ENCODE data around the gene MMP15.
"Not testable (repeated sequence)": the region's sequence is repeated elsewhere in the genome, so short reads cannot be mapped to it uniquely, and the experiment has no call there.

The MMP15 gene

GRCh38 chr16:58025351-58026138 is at the start of gene MMP15:
Gene MMP15 (plus strand): TSS chr16:58025754. CDS start chr16:58026351, 597 bp downstream.
- in situ Hi-C loops (cut with HindIII; ENCODE audit: low pct_ligation_motif_present, low sequenced_read_pairs), result no loop called here
- peak; percentile 28 for DNase-seq
- Histone ChIP-seq H3K4me3 (ENCODE audit: low read depth, low read length) (peak within 1 kb of the TSS; percentile 52), H3K27me3 (replicated peaks) (peaks cover 12% of the 10 kb centered on the region), H3K36me3 (replicated peaks) (no peaks in the 10 kb centered on the region), H3K27ac (no peak within 1 kb of the TSS)
- TF ChIP-seq CTCF (IDR thresholded peaks at IDR 0.05; ENCODE audit: low read depth, low read length, missing control alignments), result no peak

DNA sequence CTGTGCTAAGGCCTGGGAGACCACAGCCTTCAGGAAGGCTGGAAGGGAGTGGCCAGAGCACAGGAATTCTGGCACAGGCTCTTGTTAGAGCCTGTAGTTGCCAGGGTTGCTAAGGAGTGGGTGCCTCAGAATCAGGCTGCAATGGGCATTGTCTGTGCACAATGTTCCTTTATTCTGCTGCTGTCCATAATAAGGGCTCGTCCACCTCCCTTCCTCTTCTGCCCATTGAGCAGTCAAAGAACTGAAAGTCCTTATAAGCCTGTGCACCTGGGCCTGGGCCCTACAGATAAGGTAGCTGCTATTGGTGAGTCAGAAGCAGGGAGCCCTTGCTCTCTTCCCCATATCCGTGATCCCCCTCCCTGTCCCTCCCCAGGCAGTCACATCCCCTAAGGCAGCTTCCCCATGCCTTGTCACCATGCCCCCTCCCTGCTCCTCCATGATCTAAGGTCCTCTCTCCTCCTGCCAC is 49.2 kb upstream of the MMP15 start:
- no peak overlapping the region for H3K27ac ChIP-seq
- H3K36me3 ChIP-seq (replicated peaks), result no peaks in the 10 kb centered on the region
- no peak overlapping the region for H3K4me3 ChIP-seq (ENCODE audit: low read depth, low read length)
- DNase-seq, result no peak
- H3K27me3 ChIP-seq (replicated peaks), result no peaks in the 10 kb centered on the region
- TF ChIP-seq CTCF (IDR thresholded peaks at IDR 0.05; ENCODE audit: low read depth, low read length, missing control alignments), result no peak
- in situ Hi-C loops (cut with HindIII; ENCODE audit: low pct_ligation_motif_present, low sequenced_read_pairs), result no loop called here

- no peak for DNase-seq
- TF ChIP-seq CTCF (IDR thresholded peaks at IDR 0.05; ENCODE audit: low read depth, low read length, missing control alignments), result no peak
- Histone ChIP-seq H3K36me3 (replicated peaks) (no peaks in the 10 kb centered on the region), H3K27me3 (replicated peaks) (no peaks in the 10 kb centered on the region), H3K4me3 (ENCODE audit: low read depth, low read length) (no peak overlapping the region), H3K27ac (no peak overlapping the region)
- in situ Hi-C loops (cut with HindIII; ENCODE audit: low pct_ligation_motif_present, low sequenced_read_pairs), result no loop called here
These were observed 48.0 kb upstream of the MMP15 start for GRCh38 chr16:57977418-57978069.

DNA sequence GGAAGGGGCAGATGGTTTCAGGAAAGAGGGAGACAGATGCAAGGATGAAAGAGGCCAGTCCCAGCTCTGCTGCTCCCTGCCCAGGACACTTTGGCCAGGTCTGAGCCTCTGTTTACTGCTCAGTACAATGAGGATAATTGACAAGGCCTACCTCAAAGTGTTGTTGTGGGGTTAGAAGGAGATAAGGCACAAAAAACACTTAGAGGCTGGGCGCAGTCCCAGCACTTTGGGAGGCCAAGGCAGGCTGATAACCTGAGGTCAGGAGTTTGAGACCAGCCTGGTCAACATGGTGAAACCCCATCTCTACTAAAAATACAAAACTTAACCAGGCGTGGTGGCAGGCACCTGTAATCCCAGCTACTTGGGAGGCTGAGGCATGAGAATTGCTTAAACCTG is 47.5 kb upstream of the MMP15 start:
- H3K27me3 ChIP-seq (replicated peaks); in situ Hi-C loops (cut with HindIII; ENCODE audit: low pct_ligation_motif_present, low sequenced_read_pairs); H3K4me3 ChIP-seq (ENCODE audit: low read depth, low read length); H3K36me3 ChIP-seq (replicated peaks); DNase-seq; H3K27ac ChIP-seq: not testable (repeated sequence)

DNA sequence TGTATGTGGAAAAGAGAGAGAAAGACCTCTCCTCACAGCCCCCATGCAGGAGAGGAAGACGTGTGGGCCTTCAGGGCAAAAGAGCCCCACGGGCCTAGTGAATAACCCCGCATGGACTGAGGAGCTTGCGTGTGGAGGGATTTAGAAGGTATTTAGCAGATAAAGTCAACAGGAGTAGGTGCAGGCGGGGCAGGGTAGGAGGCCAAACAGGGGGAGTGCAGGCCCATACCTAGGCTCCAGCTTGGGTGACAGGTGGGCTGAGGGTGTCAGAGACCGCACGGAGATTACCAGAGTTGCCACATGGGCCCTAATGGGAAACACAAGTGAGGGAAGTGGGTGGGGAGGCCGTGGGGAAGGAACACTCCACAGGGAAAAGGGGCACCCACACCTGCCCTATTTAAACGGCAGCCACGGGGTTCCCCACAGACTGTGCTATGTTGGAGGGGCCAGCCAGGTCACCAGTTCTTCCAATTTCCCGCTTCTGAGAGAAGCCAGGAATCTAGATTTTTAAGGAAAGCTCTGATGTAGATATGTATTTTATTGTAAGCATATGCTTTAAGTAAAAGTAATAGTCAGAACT is 46.5 kb upstream of the MMP15 start:
- Histone ChIP-seq H3K27ac (no peak overlapping the region), H3K36me3 (replicated peaks) (no peaks in the 10 kb centered on the region), H3K4me3 (ENCODE audit: low read depth, low read length) (no peak overlapping the region), H3K27me3 (replicated peaks) (no peaks in the 10 kb centered on the region)
- in situ Hi-C loops (cut with HindIII; ENCODE audit: low pct_ligation_motif_present, low sequenced_read_pairs), result no loop called here
- no peak for DNase-seq
- TF ChIP-seq CTCF (IDR thresholded peaks at IDR 0.05; ENCODE audit: low read depth, low read length, missing control alignments), result no peak

DNA sequence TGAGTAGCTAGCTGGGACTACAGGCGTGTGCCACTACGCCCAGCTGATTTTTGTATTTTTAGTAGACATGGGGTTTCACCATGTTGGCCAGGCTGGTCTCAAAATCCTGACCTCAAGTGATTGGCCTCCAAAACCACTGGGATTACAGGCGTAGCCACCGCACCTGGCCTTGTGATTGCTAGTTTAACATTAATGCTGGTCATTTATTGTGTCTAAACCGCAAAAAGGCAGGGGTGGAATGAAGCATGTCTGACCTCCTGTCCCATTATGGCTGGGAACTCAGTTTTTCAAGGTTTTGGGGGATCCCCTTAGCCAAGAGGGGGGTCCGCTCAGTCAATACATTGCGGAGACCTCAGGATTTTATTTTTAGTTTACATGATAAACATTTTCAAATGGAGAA is 43.9 kb upstream of the MMP15 start:
- Histone ChIP-seq H3K27me3 (replicated peaks) (no peaks in the 10 kb centered on the region), H3K4me3 (ENCODE audit: low read depth, low read length) (no peak overlapping the region), H3K36me3 (replicated peaks) (no peaks in the 10 kb centered on the region), H3K27ac (no peak overlapping the region)
- TF ChIP-seq CTCF (IDR thresholded peaks at IDR 0.05; ENCODE audit: low read depth, low read length, missing control alignments), result no peak
- DNase-seq, result no peak
- in situ Hi-C loops (cut with HindIII; ENCODE audit: low pct_ligation_motif_present, low sequenced_read_pairs), result no loop called here

Measured in brain microvascular endothelial cell (primary cell).